ENCODE data around the gene SLC35F3.

- TF ChIP-seq CTCF (optimal IDR thresholded peaks at IDR 0.05 in 1 of 3, IDR thresholded peaks at IDR 0.05 in 1 of 3, conservative IDR thresholded peaks at IDR 0.05 in 1 of 3; ENCODE audit: extremely low read depth in 1 of 3, insufficient read depth in 2 of 3, low read length in 3 of 3) = no peak
- TF ChIP-seq EZH2 (IDR thresholded peaks at IDR 0.05; ENCODE audit: low read length) = no peak
Measured at GRCh38 chr1:233940908-233941307, 36.4 kb downstream of the SLC35F3 start.
